GM21529 (cell line): ENCODE data around the gene C2CD2L.
"Not testable (repeated sequence)": the region's sequence is repeated elsewhere in the genome, so short reads cannot be mapped to it uniquely, and the experiment has no call there.

Source experiments
- ATAC-seq: cut with Tn5 transposase; IDR thresholded peaks from one replicate; pipeline ENCODE4 v1.9.1; 2021; ENCODE audit not compliant: unreplicated experiment

Gene C2CD2L

GRCh38 chr11:119113716-119114115, 6.6 kb downstream of the C2CD2L start:
- ATAC-seq = no peak

DNA sequence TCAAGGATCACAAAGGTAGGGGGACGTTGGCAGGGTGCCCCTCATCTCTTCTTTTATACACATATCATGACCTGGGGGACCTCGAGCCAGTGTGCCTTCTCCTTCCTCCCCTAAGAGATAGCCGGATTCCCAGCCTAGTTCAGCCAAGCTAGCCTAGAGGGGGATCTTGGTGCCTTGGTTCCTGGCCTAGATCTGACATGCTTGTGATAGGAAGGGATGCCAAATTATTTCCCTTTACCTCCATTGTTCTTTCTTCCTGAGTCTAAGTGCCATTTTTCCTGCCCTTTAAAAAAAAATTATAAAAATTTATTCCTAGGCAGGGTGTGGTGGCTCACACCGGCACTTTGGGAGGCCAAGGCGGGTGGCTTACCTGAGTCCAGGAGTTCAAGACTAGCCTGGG, 7.2 kb downstream of the C2CD2L start:
- ATAC-seq = no peak

GRCh38 chr11:119115484-119116234, 8.5 kb downstream of the C2CD2L start:
- no peak for ATAC-seq

- no peak for ATAC-seq
These were observed 9.1 kb downstream of the C2CD2L start for GRCh38 chr11:119116235-119116594.

DNA sequence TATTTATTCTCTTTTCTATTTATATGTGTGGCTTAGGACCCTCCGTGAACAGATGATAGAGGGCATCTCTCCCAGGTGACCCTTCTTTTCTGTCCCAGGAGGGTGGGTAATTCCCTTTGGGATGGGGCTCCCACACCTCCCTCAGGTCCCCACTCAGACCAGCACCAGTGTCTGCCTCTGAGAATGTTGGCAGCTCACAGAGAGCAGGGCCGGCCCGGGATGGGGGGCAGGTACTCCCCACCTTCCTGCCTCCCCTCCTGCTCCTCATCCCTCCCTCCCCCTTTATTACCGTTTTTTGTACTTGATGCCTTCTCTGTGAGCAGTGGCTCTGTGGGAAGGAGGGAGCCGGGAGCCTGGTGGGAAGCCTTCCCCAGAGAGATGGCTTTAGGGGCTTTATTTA, 9.5 kb downstream of the C2CD2L start:
- ATAC-seq = no peak

- no peak for ATAC-seq
These were observed 10.0 kb downstream of the C2CD2L start for GRCh38 chr11:119117004-119117706.

- ATAC-seq = no peak
These were observed 11.1 kb downstream of the C2CD2L start for GRCh38 chr11:119118227-119118626.

GRCh38 chr11:119118946-119119345, 11.8 kb downstream of the C2CD2L start:
- no peak for ATAC-seq

DNA sequence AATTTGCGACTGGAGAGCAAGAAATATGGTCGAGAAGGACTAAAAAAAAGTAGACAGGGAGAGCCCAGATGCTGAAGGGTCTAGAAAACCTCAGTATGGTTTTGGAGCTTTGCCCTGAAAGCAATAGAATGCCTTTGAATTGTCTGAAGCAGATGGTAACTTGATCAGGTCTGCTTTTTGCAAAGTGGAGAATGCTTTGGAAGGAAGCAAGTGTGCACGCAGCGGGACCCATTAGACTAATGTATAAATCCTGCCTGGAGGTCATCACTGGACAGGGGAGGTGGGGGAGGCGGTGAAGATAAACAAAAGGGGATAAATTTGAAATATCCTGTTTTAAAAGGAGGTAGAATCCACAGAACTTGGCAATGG, 13.5 kb downstream of the C2CD2L start:
- no peak for ATAC-seq

DNA sequence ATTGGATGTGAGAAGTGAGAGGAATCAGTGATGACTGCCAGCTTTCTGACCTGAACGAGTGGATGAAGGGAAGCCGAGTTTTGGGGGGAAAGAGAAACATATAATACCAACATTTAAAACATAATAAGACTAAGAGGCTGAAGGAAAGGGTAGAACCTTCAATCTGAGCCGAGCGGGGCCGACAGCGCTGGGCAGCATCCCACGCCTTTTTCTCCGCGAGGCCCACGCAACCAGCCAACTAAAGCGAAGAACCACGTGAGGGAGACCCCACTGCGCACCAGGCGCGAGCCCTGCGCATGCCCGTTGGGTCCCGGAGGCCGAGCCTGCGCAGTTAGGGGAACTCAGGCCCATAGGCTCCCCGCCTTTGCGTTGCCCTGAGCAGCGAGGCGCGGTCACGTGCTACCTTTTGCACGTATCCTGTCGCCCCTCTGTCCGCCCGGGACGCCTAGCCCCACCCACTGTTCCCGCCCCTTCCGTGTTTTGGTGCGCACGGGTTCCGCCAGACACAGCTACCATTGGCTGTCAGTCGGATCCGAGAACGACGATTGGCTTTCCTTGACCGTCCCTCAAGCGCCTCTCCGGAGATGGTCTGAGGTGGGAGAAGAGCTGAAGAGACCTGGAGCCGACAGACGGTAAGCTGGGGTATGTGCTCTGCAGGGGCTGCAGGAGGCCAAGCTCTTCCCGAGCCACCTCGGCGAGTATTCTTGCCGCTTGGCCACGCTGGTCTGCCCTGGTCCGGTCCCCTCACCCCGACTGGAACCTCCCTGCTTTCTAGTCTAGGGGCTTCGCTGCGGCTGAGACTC, 14.1 kb downstream of the C2CD2L start, which contains the start of gene HINFP:
Gene HINFP, plus strand, starts transcription at position 573 of the 803 bp plus-strand sequence. CDS start 5,365 bp downstream, outside the sequence.
- ATAC-seq = peak; percentile 97

- ATAC-seq = peak; percentile 11
These were observed 14.6 kb downstream of the C2CD2L start for GRCh38 chr11:119121811-119122124.

DNA sequence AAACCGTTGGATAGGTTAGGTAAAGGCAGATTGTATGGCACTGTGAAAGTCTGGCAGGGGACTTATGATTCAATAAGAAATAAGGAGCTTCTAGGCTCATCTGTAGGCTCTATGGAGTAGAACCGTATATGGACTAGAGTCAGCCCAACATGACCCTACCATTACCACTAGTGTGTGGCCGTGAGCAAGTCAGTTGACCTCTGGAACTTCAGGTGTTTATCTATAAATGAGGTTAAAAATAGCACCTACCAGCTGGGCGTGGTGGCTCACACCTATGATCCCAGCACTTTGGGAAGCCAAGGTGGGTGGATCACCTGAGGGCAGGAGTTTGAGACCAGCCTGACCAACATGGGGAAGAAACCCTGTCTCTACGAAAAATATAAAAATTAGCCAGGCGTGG, 18.7 kb downstream of the C2CD2L start:
- ATAC-seq = no peak

DNA sequence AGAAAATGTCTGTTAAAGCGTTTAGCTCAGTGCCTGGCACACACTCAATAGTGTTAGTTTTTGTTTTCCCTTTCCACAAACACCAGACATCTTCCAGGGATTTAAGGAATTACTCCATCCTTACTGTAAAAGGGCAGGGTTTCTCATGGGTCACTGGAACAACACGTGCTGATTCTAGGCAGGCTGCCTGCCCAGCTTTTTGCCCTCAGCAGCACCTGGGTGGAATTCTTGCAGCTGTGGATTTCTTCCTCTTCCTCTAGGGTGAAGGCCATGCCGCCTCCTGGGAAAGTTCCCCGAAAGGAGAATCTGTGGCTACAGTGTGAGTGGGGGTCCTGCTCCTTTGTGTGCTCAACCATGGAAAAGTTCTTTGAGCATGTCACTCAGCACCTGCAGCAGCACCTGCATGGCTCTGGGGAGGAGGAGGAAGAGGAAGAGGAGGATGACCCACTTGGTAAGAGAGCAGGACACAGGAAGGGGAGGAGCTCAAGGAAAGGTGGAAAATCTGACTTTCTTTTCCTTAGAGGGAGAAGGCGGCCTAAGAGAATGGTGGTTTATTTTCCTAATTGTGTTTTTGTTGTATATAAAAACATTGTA, 19.6 kb downstream of the C2CD2L start:
- ATAC-seq = no peak

DNA sequence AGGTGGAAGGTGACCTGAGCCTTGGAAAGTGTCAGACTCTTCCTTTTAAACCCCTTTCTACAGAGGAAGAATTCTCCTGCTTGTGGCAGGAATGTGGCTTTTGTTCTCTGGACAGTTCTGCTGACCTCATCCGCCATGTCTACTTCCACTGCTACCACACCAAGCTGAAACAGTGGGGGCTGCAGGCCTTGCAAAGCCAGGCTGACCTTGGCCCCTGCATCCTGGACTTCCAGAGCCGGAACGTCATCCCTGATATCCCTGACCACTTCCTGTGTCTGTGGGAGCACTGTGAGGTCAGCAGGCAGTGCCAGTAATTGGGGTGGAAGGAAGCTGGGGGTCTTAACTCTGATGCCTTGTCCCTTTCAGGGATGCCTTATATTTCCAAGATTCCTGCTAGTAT, 23.5 kb downstream of the C2CD2L start:
- ATAC-seq = no peak

DNA sequence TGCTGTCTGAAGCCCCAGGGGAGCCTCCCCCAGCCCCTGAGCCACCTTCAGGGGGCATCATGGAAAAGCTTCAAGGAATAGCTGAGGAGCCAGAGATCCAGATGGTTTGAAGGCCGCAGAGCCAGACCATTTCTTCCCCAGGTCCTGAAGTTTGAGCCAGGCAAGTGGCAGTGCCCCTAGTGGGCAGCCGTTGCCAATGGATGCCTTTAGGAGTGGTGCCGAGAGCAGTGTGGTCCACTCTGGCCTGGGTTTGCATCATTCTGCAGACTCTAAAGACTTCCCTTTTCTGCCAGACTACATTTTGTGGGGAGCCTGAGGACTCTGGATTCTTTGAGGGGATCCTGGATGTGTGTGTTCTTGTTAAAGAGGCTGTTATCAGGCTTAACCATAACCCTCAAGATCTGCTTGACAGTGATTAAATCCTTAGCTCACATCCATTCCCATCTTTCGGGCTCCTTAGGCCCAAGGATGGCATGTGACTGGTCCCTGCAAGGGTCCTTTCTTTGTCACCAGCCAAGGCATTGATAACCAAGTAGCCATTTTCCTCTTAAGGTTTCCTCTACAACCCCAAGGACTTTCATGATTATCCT, 27.3 kb downstream of the C2CD2L start:
- no peak for ATAC-seq

DNA sequence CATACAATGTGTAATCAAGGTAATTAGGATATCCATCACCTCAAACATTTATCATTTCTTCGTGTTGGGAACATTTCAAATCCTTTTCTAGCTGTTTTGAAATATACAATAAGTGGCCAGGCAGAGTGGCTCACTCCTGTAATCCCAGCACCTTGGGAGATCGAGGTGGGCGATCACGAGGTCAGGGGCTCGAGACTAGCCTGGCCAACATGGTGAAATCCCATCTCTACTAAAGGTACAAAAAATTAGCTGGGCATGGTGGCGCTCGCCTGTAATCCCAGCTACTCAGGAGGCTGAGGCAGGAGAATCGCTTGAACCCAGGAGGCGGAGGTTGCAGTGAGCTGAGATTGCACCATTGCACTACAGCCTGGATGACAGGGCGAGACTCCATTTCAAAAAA, 32.1 kb downstream of the C2CD2L start:
- not testable (repeated sequence) for ATAC-seq

DNA sequence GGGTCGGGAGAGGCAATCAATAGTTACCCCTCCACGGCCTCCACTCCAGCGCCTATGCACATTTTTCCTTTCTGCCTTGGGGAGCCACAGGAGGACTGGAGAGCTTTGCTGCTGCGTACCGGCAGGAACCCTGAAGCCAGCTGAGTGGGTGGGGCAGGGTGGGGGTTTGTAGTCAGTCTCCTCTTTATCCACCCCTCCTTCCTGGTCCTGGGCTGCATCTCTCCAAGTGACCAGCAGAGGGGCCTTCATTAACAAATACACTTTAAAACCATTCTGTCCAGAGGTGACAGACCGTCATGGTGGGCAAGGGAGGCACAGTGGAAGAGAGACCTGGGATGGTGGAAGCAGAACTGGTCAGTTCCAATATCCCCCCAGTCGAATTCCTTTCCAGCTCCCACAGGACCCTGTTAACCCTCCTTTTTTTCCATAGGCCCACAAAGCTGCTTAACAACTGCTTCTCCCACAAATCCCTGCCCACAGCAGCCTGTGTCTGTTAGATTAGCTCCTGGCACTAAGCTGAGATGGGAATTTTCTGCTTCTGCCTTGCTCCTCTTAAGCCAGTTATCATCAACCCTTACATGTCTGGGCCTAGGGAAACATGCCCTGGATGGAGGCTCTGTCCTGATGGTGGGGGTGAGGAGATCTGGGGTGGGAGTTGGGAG, 37.8 kb downstream of the C2CD2L start:
- ATAC-seq = peak; percentile 72

DNA sequence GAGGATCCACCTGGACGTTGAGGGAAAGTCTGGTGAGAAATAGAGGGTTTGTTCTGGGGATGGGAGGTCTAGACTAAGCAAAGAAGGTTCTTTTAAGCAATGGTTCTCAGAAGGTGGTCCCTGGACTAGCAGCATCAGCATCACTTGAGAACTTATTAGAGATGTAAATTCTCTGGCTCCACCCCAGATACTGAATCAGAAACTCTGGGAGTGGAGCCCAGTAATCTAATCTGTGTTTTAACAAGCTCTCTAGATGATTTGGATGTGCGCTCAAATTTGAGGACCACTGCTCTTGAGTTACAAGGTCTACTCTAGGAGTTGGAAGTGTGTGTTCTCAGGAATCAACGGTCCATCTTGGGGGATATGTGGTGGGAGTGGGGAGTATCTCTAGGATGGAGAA, 38.4 kb downstream of the C2CD2L start:
- ATAC-seq = no peak

- ATAC-seq = no peak
These were observed 40.6 kb downstream of the C2CD2L start for GRCh38 chr11:119147604-119148333.

DNA sequence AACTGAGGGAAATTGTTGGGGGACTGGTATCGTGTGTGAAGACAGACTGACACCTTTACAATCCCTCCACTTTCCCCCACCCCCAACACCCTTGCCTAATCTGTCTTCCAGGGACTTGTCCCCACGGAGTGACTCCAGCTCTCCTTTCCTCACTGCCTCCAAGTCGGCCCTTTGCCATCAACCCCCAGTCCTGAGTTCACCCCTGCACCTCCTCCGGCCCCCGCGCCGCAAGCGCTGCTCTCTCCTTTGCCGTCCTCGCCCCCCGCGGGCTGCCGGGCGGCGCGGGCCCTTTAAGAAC, 41.5 kb downstream of the C2CD2L start:
- no peak for ATAC-seq
